ENCODE results near the gene TPST1.
"Not testable (repeated sequence)": the region's sequence is repeated elsewhere in the genome, so short reads cannot be mapped to it uniquely, and the experiment has no call there.

The TPST1 gene

GRCh38 chr7:66189695-66190503, 15.2 kb upstream of the TPST1 start:
- DNase-seq: no peak

GRCh38 chr7:66190504-66190857, 14.7 kb upstream of the TPST1 start:
- no peak for DNase-seq

GRCh38 chr7:66193146-66193725, 11.9 kb upstream of the TPST1 start:
- no peak for DNase-seq

- DNase-seq: no peak
Observed at GRCh38 chr7:66198469-66198868, 6.7 kb upstream of the TPST1 start.

GRCh38 chr7:66198956-66199355, 6.2 kb upstream of the TPST1 start:
- DNase-seq: no peak

- DNase-seq: no peak
Observed at GRCh38 chr7:66202441-66202840, 2.7 kb upstream of the TPST1 start.

GRCh38 chr7:66205741-66206090, 582 bp downstream of the TPST1 start:
- no peak for DNase-seq

GRCh38 chr7:66206119-66206933, 1.2 kb downstream of the TPST1 start:
- no peak for DNase-seq

- DNase-seq: no peak
Observed at GRCh38 chr7:66206934-66207240, 1.8 kb downstream of the TPST1 start.

- no peak for DNase-seq
Observed at GRCh38 chr7:66207540-66207939, 2.4 kb downstream of the TPST1 start.

- no peak for DNase-seq
Observed at GRCh38 chr7:66211429-66211828, 6.3 kb downstream of the TPST1 start.

GRCh38 chr7:66213637-66214036, 8.5 kb downstream of the TPST1 start:
- DNase-seq: no peak

- DNase-seq: no peak
Observed at GRCh38 chr7:66216687-66217086, 11.6 kb downstream of the TPST1 start.

GRCh38 chr7:66219805-66220204, 14.7 kb downstream of the TPST1 start:
- no peak for DNase-seq

GRCh38 chr7:66221442-66221841, 16.3 kb downstream of the TPST1 start:
- no peak for DNase-seq

GRCh38 chr7:66227808-66228207, 22.7 kb downstream of the TPST1 start:
- DNase-seq: no peak

- not testable (repeated sequence) for DNase-seq
Observed at GRCh38 chr7:66231326-66232216, 26.4 kb downstream of the TPST1 start.

GRCh38 chr7:66233638-66234037, 28.5 kb downstream of the TPST1 start:
- no peak for DNase-seq

GRCh38 chr7:66236713-66237303, 31.7 kb downstream of the TPST1 start:
- DNase-seq: no peak

- DNase-seq: no peak
Observed at GRCh38 chr7:66237906-66238772, 33.0 kb downstream of the TPST1 start.

- no peak for DNase-seq
Observed at GRCh38 chr7:66238773-66239466, 33.8 kb downstream of the TPST1 start.
